Fibroblast of lung (primary cell): Measurements from ENCODE around the gene EHD3.

ENCODE experiments used
- EZH2 ChIP-seq: IDR thresholded peaks from 2 replicates; pipeline ENCODE4 v1.5.1; 2012; ENCODE audit warnings: low read length, control low read depth, mild to moderate bottlenecking; ENCODE audit errors: missing control alignments
- TF ChIP-seq, protein P1 (sequence below), 2 donors: IDR thresholded peaks in 1 of 2; conservative IDR thresholded peaks in 1 of 2; 1 replicate in 1 of 2; 2 replicates in 1 of 2; pipeline ENCODE4 v1.5.1; 2011 to 2012; ENCODE audit warnings: low read length in 2 of 2, control low read depth in 1 of 2, inconsistent platforms in 1 of 2, low read depth in 1 of 2, mild to moderate bottlenecking in 1 of 2

GRCh38 chr2:31267437-31268120 is 33.6 kb downstream of the EHD3 start:
- TF ChIP-seq, protein P1, sequence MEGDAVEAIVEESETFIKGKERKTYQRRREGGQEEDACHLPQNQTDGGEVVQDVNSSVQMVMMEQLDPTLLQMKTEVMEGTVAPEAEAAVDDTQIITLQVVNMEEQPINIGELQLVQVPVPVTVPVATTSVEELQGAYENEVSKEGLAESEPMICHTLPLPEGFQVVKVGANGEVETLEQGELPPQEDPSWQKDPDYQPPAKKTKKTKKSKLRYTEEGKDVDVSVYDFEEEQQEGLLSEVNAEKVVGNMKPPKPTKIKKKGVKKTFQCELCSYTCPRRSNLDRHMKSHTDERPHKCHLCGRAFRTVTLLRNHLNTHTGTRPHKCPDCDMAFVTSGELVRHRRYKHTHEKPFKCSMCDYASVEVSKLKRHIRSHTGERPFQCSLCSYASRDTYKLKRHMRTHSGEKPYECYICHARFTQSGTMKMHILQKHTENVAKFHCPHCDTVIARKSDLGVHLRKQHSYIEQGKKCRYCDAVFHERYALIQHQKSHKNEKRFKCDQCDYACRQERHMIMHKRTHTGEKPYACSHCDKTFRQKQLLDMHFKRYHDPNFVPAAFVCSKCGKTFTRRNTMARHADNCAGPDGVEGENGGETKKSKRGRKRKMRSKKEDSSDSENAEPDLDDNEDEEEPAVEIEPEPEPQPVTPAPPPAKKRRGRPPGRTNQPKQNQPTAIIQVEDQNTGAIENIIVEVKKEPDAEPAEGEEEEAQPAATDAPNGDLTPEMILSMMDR (conservative IDR thresholded peaks at IDR 0.05 in 1 of 2, IDR thresholded peaks at IDR 0.05 in 1 of 2; ENCODE audit: low read depth in 1 of 2, low read length in 2 of 2) = no peak
- no peak for TF ChIP-seq EZH2
